ENCODE measurements around the gene SCRG1. TPM values are rescaled to one million over a fixed set of nuclear protein-coding genes. Genes with fewer than 3 reads are reported as not detected.

SCRG1 gene
- total RNA-seq = not detected

GRCh38 chr4:173398779-173399415 is at the start of gene SCRG1:
TSS of gene SCRG1 (minus strand) at chr4:173399116. CDS start at chr4:173391414, 7,702 bp downstream.
- Mint-ChIP-seq H3K27ac (no peak within 1 kb of the TSS), H3K4me3 (no peak within 1 kb of the TSS), H3K9me3 (no peaks in the 10 kb centered on the region), H3K4me1 (no peaks in the 10 kb centered on the region), H3K27me3 (peaks cover 4% of the 10 kb centered on the region), H3K36me3 (no peaks in the 10 kb centered on the region)
- DNase-seq = no peak

- DNase-seq = no peak
- H3K27ac Mint-ChIP-seq = no peak overlapping the region
Measured at GRCh38 chr4:173448103-173448502, 49.2 kb upstream of the SCRG1 start.

GRCh38 chr4:173446416-173446815 is 47.5 kb upstream of the SCRG1 start:
- no peaks in the 10 kb centered on the region for H3K27me3 Mint-ChIP-seq
- DNase-seq = no peak
- no peak overlapping the region for H3K4me3 Mint-ChIP-seq

More at GRCh38 chr4:173448103-173448502, 49.2 kb upstream of the SCRG1 start:
- Mint-ChIP-seq H3K4me3 (no peak overlapping the region), H3K9me3 (no peaks in the 10 kb centered on the region), H3K4me1 (no peaks in the 10 kb centered on the region), H3K27me3 (no peaks in the 10 kb centered on the region), H3K36me3 (no peaks in the 10 kb centered on the region)

GRCh38 chr4:173443121-173443520 is 44.2 kb upstream of the SCRG1 start:
- no peaks in the 10 kb centered on the region for H3K27me3 Mint-ChIP-seq
- peaks cover 1% of the 10 kb centered on the region for H3K4me1 Mint-ChIP-seq
- H3K27ac Mint-ChIP-seq = no peak overlapping the region
- H3K9me3 Mint-ChIP-seq = peaks cover 4% of the 10 kb centered on the region
- no peak for DNase-seq
- H3K36me3 Mint-ChIP-seq = no peaks in the 10 kb centered on the region
- H3K4me3 Mint-ChIP-seq = no peak overlapping the region

More at GRCh38 chr4:173446416-173446815, 47.5 kb upstream of the SCRG1 start:
- Mint-ChIP-seq H3K9me3 (no peaks in the 10 kb centered on the region), H3K36me3 (no peaks in the 10 kb centered on the region), H3K27ac (no peak overlapping the region), H3K4me1 (no peaks in the 10 kb centered on the region)

GRCh38 chr4:173442223-173442932 is 43.5 kb upstream of the SCRG1 start:
- H3K4me1 Mint-ChIP-seq = peaks cover 1% of the 10 kb centered on the region
- no peaks in the 10 kb centered on the region for H3K27me3 Mint-ChIP-seq
- H3K9me3 Mint-ChIP-seq = peaks cover 4% of the 10 kb centered on the region
- H3K36me3 Mint-ChIP-seq = no peaks in the 10 kb centered on the region
- no peak for DNase-seq
- no peak overlapping the region for H3K4me3 Mint-ChIP-seq
- no peak overlapping the region for H3K27ac Mint-ChIP-seq

- no peak overlapping the region for H3K4me3 Mint-ChIP-seq
- H3K27me3 Mint-ChIP-seq = no peaks in the 10 kb centered on the region
- DNase-seq = no peak
- peaks cover 1% of the 10 kb centered on the region for H3K4me1 Mint-ChIP-seq
- H3K27ac Mint-ChIP-seq = no peak overlapping the region
- no peaks in the 10 kb centered on the region for H3K36me3 Mint-ChIP-seq
- H3K9me3 Mint-ChIP-seq = peaks cover 4% of the 10 kb centered on the region
Measured at GRCh38 chr4:173440888-173441287, 42.0 kb upstream of the SCRG1 start.

- H3K4me3 Mint-ChIP-seq = no peak overlapping the region
- no peak overlapping the region for H3K27ac Mint-ChIP-seq
- DNase-seq = no peak
- no peaks in the 10 kb centered on the region for H3K27me3 Mint-ChIP-seq
- H3K9me3 Mint-ChIP-seq = peaks cover 4% of the 10 kb centered on the region
- peaks cover 1% of the 10 kb centered on the region for H3K4me1 Mint-ChIP-seq
- H3K36me3 Mint-ChIP-seq = no peaks in the 10 kb centered on the region
Measured at GRCh38 chr4:173436771-173437265, 37.9 kb upstream of the SCRG1 start.

- H3K36me3 Mint-ChIP-seq = no peaks in the 10 kb centered on the region
- no peak for DNase-seq
- peaks cover 4% of the 10 kb centered on the region for H3K9me3 Mint-ChIP-seq
- no peak overlapping the region for H3K4me3 Mint-ChIP-seq
- no peaks in the 10 kb centered on the region for H3K27me3 Mint-ChIP-seq
- H3K27ac Mint-ChIP-seq = no peak overlapping the region
- peaks cover 1% of the 10 kb centered on the region for H3K4me1 Mint-ChIP-seq
Measured at GRCh38 chr4:173436149-173436579, 37.2 kb upstream of the SCRG1 start.

- no peak overlapping the region for H3K4me3 Mint-ChIP-seq
- DNase-seq = no peak
- H3K4me1 Mint-ChIP-seq = no peaks in the 10 kb centered on the region
- no peaks in the 10 kb centered on the region for H3K27me3 Mint-ChIP-seq
- peaks cover 9% of the 10 kb centered on the region for H3K9me3 Mint-ChIP-seq
- no peak overlapping the region for H3K27ac Mint-ChIP-seq
- H3K36me3 Mint-ChIP-seq = no peaks in the 10 kb centered on the region
Measured at GRCh38 chr4:173434231-173434630, 35.3 kb upstream of the SCRG1 start.

GRCh38 chr4:173433447-173433846 is 34.5 kb upstream of the SCRG1 start:
- H3K36me3 Mint-ChIP-seq = no peaks in the 10 kb centered on the region
- no peak overlapping the region for H3K4me3 Mint-ChIP-seq
- H3K4me1 Mint-ChIP-seq = no peaks in the 10 kb centered on the region
- H3K27ac Mint-ChIP-seq = no peak overlapping the region
- H3K27me3 Mint-ChIP-seq = no peaks in the 10 kb centered on the region
- no peak for DNase-seq
- peaks cover 5% of the 10 kb centered on the region for H3K9me3 Mint-ChIP-seq

GRCh38 chr4:173432430-173432829 is 33.5 kb upstream of the SCRG1 start:
- no peaks in the 10 kb centered on the region for H3K4me1 Mint-ChIP-seq
- no peaks in the 10 kb centered on the region for H3K36me3 Mint-ChIP-seq
- no peak overlapping the region for H3K27ac Mint-ChIP-seq
- no peak for DNase-seq
- no peak overlapping the region for H3K4me3 Mint-ChIP-seq
- no peaks in the 10 kb centered on the region for H3K27me3 Mint-ChIP-seq
- H3K9me3 Mint-ChIP-seq = peaks cover 5% of the 10 kb centered on the region

GRCh38 chr4:173426064-173426463 is 27.1 kb upstream of the SCRG1 start:
- Mint-ChIP-seq H3K27me3 (no peaks in the 10 kb centered on the region), H3K27ac (no peak overlapping the region), H3K4me1 (peaks cover 20% of the 10 kb centered on the region), H3K9me3 (peaks cover 5% of the 10 kb centered on the region), H3K36me3 (no peaks in the 10 kb centered on the region), H3K4me3 (no peak overlapping the region)
- no peak for DNase-seq

GRCh38 chr4:173424899-173425805 is 26.2 kb upstream of the SCRG1 start:
- Mint-ChIP-seq H3K9me3 (no peaks in the 10 kb centered on the region), H3K36me3 (no peaks in the 10 kb centered on the region), H3K27me3 (no peaks in the 10 kb centered on the region), H3K27ac (no peak overlapping the region), H3K4me1 (peaks cover 20% of the 10 kb centered on the region), H3K4me3 (no peak overlapping the region)
- no peak for DNase-seq

GRCh38 chr4:173420801-173421200 is 21.9 kb upstream of the SCRG1 start:
- Mint-ChIP-seq H3K4me1 (peaks cover 8% of the 10 kb centered on the region), H3K27me3 (no peaks in the 10 kb centered on the region), H3K27ac (no peak overlapping the region), H3K4me3 (no peak overlapping the region), H3K9me3 (no peaks in the 10 kb centered on the region), H3K36me3 (no peaks in the 10 kb centered on the region)
- DNase-seq = no peak

- no peaks in the 10 kb centered on the region for H3K27me3 Mint-ChIP-seq
- no peak overlapping the region for H3K4me3 Mint-ChIP-seq
- H3K36me3 Mint-ChIP-seq = no peaks in the 10 kb centered on the region
- H3K4me1 Mint-ChIP-seq = peaks cover 3% of the 10 kb centered on the region
- no peak overlapping the region for H3K27ac Mint-ChIP-seq
- no peaks in the 10 kb centered on the region for H3K9me3 Mint-ChIP-seq
- DNase-seq = no peak
Measured at GRCh38 chr4:173420324-173420752, 21.4 kb upstream of the SCRG1 start.
